GM21723 (cell line): ENCODE data around the gene PTPRD.

ENCODE experiments used
- ATAC-seq: cut with Tn5 transposase; IDR thresholded peaks from one replicate; pipeline ENCODE4 v1.9.1; 2021; ENCODE audit warnings: mild to moderate bottlenecking, moderate library complexity; ENCODE audit not compliant: unreplicated experiment

PTPRD gene

GRCh38 chr9:8823131-8823895 is 1789.5 kb downstream of the PTPRD start:
- no peak for ATAC-seq

- ATAC-seq: no peak
These were observed 1790.2 kb downstream of the PTPRD start for GRCh38 chr9:8822667-8823025.

GRCh38 chr9:8821910-8822666 is 1790.7 kb downstream of the PTPRD start:
- no peak for ATAC-seq

- ATAC-seq: no peak
These were observed 1795.5 kb downstream of the PTPRD start for GRCh38 chr9:8817335-8817734.

GRCh38 chr9:8816361-8816760 is 1796.4 kb downstream of the PTPRD start:
- no peak for ATAC-seq

- no peak for ATAC-seq
These were observed 1796.9 kb downstream of the PTPRD start for GRCh38 chr9:8815931-8816330.

- ATAC-seq: no peak
These were observed 1797.6 kb downstream of the PTPRD start for GRCh38 chr9:8815219-8815618.

GRCh38 chr9:8812888-8813287 is 1799.9 kb downstream of the PTPRD start:
- ATAC-seq: no peak

GRCh38 chr9:8809741-8810140 is 1803.1 kb downstream of the PTPRD start:
- ATAC-seq: no peak

GRCh38 chr9:8806150-8806549 is 1806.7 kb downstream of the PTPRD start:
- no peak for ATAC-seq

GRCh38 chr9:8804613-8805012 is 1808.2 kb downstream of the PTPRD start:
- ATAC-seq: no peak

- no peak for ATAC-seq
These were observed 1810.6 kb downstream of the PTPRD start for GRCh38 chr9:8802242-8802641.

- ATAC-seq: no peak
These were observed 1812.6 kb downstream of the PTPRD start for GRCh38 chr9:8800196-8800595.

- no peak for ATAC-seq
These were observed 1813.2 kb downstream of the PTPRD start for GRCh38 chr9:8799615-8800014.

GRCh38 chr9:8799206-8799605 is 1813.6 kb downstream of the PTPRD start:
- no peak for ATAC-seq

GRCh38 chr9:8784838-8785237 is 1828.0 kb downstream of the PTPRD start:
- no peak for ATAC-seq

GRCh38 chr9:8783941-8784340 is 1828.9 kb downstream of the PTPRD start:
- no peak for ATAC-seq

GRCh38 chr9:8782237-8782636 is 1830.6 kb downstream of the PTPRD start:
- no peak for ATAC-seq

- no peak for ATAC-seq
These were observed 1831.3 kb downstream of the PTPRD start for GRCh38 chr9:8781458-8781857.

- no peak for ATAC-seq
These were observed 1832.4 kb downstream of the PTPRD start for GRCh38 chr9:8780386-8780785.

GRCh38 chr9:8779478-8779877 is 1833.3 kb downstream of the PTPRD start:
- ATAC-seq: no peak

GRCh38 chr9:8778356-8778755 is 1834.4 kb downstream of the PTPRD start:
- no peak for ATAC-seq
